Common myeloid progenitor, CD34-positive (primary cell): Measurements from ENCODE around the gene SENP6.

ENCODE experiments used
- CTCF ChIA-PET: fragments of 350-600 bp; sonication (Branson Sonifier 250); formaldehyde crosslinking; loops from one replicate; lab custom pipeline; 2021; ENCODE audit warnings: antibody characterized with exemption; lab: Charles Lee
- POLR2A ChIA-PET: fragments of 350-600 bp; sonication (Branson Sonifier 250); formaldehyde crosslinking; loops from one replicate; lab custom pipeline; 2021; ENCODE audit warnings: antibody characterized with exemption; lab: Charles Lee
- DNase-seq, 3 donors: peaks; one replicate each; pipeline versions ENCODE4 v3.0.0 to v3.0.0-alpha.2; 2013
- H3K27ac ChIP-seq, 2 experiments: 1 replicate in 1 of 2; 2 replicates in 1 of 2; pipeline ENCODE4 v1.7.0; 2013; ENCODE audit warnings: inconsistent platforms in 2 of 2, low read length in 2 of 2, mild to moderate bottlenecking in 2 of 2, low read depth in 1 of 2, moderate library complexity in 1 of 2; ENCODE audit not compliant: severe bottlenecking in 2 of 2, insufficient read depth in 1 of 2, poor library complexity in 1 of 2
- H3K27me3 ChIP-seq, 5 experiments: replicated peaks in 2 of 5; 1 replicate in 3 of 5; 2 replicates in 2 of 5; pipeline versions ENCODE4 v1.6.1 to v1.7.0; 2013; ENCODE audit warnings: low read length in 4 of 5, mild to moderate bottlenecking in 2 of 5, moderate library complexity in 2 of 5, inconsistent platforms in 1 of 5; ENCODE audit not compliant: insufficient read depth in 5 of 5, control insufficient read depth in 4 of 5
- H3K36me3 ChIP-seq, 4 experiments: 1 replicate in 2 of 4; 2 replicates in 2 of 4; pipeline versions ENCODE4 v1.6.1 to v1.7.0; 2013; ENCODE audit warnings: low read length in 3 of 4, control low read depth in 1 of 4, mild to moderate bottlenecking in 1 of 4; ENCODE audit not compliant: control insufficient read depth in 4 of 4, insufficient read depth in 4 of 4
- H3K4me1 ChIP-seq, 4 experiments: 1 replicate in 3 of 4; 2 replicates in 1 of 4; pipeline versions ENCODE4 v1.6.1 to v1.7.1; 2013; ENCODE audit warnings: low read length in 3 of 4, mild to moderate bottlenecking in 3 of 4, control low read depth in 1 of 4, inconsistent platforms in 1 of 4, moderate library complexity in 1 of 4; ENCODE audit not compliant: control insufficient read depth in 4 of 4, insufficient read depth in 4 of 4; ENCODE audit errors: control extremely low read depth in 1 of 4
- H3K4me3 ChIP-seq, 7 experiments: 1 replicate in 4 of 7; 2 replicates in 3 of 7; pipeline versions ENCODE4 v1.5.1 to v1.7.0; 2013; ENCODE audit warnings: mild to moderate bottlenecking in 7 of 7, low read length in 6 of 7, moderate library complexity in 6 of 7, inconsistent platforms in 2 of 7, low read depth in 2 of 7, control low read depth in 1 of 7; ENCODE audit not compliant: insufficient read depth in 4 of 7, control insufficient read depth in 1 of 7; ENCODE audit errors: extremely low read depth in 1 of 7
- H3K9me3 ChIP-seq, 5 experiments: 1 replicate in 4 of 5; 2 replicates in 1 of 5; pipeline versions ENCODE4 v1.6.1 to v1.7.1; 2013; ENCODE audit warnings: low read length in 4 of 5, mild to moderate bottlenecking in 2 of 5, inconsistent platforms in 1 of 5, low read depth in 1 of 5, moderate library complexity in 1 of 5; ENCODE audit not compliant: control insufficient read depth in 4 of 5, insufficient read depth in 2 of 5; ENCODE audit errors: control extremely low read depth in 1 of 5
- WGBS: methylation state at CpG from one replicate; pipeline ENCODE4 v1.1.5; 2013; ENCODE audit not compliant: insufficient coverage; 5-methylcytosine and 5-hydroxymethylcytosine counted together

Gene SENP6

DNA sequence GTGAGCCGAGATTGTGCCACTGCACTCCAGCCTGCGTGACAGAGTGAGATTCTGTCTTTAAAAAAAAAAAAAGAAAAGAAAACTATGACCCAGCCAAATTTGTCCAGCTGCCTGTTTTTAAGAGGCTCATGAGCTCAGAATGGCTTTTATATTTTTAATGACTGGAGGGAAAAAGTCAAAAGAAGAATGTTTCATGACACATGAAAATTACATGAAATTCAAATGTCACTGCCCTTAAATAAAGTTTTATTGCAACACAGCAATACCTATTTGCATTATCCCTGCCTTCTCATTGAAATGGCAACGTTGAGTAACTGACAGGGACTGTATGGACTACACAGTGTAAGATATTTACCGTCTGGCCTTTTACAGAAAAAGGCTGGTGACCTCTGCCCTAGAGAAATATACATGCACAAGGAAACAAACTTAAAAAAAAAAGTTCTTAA, 11.4 kb downstream of the SENP6 start:
- 80% methylated on average over 1 of the region's 4 CpGs for WGBS
- Histone ChIP-seq H3K27ac (no peak overlapping the region), H3K36me3 (peaks cover 0 to 5% (median 0%) of the 10 kb centered on the region in 4 experiments), H3K27me3 (no peaks in the 10 kb centered on the region), H3K4me3 (peak overlapping the region in 1 of 7 experiments; percentile 25), H3K9me3 (no peaks in the 10 kb centered on the region), H3K4me1 (peaks cover 25 to 56% (median 41%) of the 10 kb centered on the region in 4 experiments)
- CTCF ChIA-PET: interaction anchor here (2.2 kb wide), 1 partner anchor 7 kb away, joined by 14 read pairs; no protein-coding TSS in a partner anchor
- POLR2A ChIA-PET: interaction anchor here (0.8 to 1.2 kb wide), 2 partner anchors 11 to 16 kb away, joined by 4 read pairs; partner anchors contain the start of gene SENP6
- DNase-seq: no peak

DNA sequence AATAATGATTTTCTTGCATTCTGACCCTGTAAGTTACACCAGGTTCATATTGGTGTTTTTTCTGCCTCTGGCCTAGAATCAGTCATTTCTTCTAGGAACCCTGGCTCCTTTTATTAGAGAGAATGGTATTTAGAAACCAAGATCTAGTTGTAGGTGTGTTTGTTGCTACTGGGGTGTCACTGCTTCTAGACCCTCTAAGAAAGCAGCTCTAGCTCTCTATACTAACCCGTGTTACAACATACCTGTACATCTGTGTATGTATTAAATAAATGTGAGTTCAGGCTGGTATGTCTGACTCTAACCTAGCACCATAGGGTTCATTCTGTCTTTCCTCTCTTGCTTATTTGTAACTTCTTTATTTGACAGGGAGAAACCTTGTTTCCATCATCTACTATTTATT, 16.8 kb downstream of the SENP6 start:
- ChIA-PET CTCF (no interaction called here), POLR2A (no interaction called here)
- Histone ChIP-seq H3K9me3 (no peaks in the 10 kb centered on the region), H3K27ac (no peak overlapping the region), H3K4me1 (peaks cover 0 to 31% (median 5%) of the 10 kb centered on the region in 4 experiments), H3K27me3 (no peaks in the 10 kb centered on the region), H3K36me3 (peaks cover 0 to 5% (median 4%) of the 10 kb centered on the region in 4 experiments), H3K4me3 (no peak overlapping the region)
- WGBS: no CpG with 5 or more reads among the region's 1 CpG
- no peak for DNase-seq

GRCh38 chr6:75619230-75619899, 17.7 kb downstream of the SENP6 start:
- Histone ChIP-seq H3K27ac (peak overlapping the region in 1 of 2 experiments; percentile 46), H3K4me3 (no peak overlapping the region), H3K9me3 (no peaks in the 10 kb centered on the region), H3K27me3 (no peaks in the 10 kb centered on the region), H3K4me1 (peaks cover 0 to 27% (median 4%) of the 10 kb centered on the region in 4 experiments), H3K36me3 (peaks cover 0 to 15% (median 10%) of the 10 kb centered on the region in 4 experiments)
- POLR2A ChIA-PET: interaction anchor here (1.0 kb wide), 1 partner anchor 21 kb away, joined by 3 read pairs; no protein-coding TSS in a partner anchor
- DNase-seq: no peak
- no CpG with 5 or more reads among the region's 5 CpGs for WGBS
- CTCF ChIA-PET: interaction anchor here (1.4 to 2.9 kb wide), 4 partner anchors 8 to 16 kb away, joined by 5 to 14 read pairs (median 9); no protein-coding TSS in a partner anchor

GRCh38 chr6:75620381-75621304, 19.0 kb downstream of the SENP6 start:
- Histone ChIP-seq H3K4me1 (peaks cover 0 to 27% (median 4%) of the 10 kb centered on the region in 4 experiments), H3K27me3 (no peaks in the 10 kb centered on the region), H3K36me3 (peaks cover 0 to 24% (median 15%) of the 10 kb centered on the region in 4 experiments), H3K9me3 (no peaks in the 10 kb centered on the region), H3K4me3 (no peak overlapping the region), H3K27ac (peak overlapping the region in 1 of 2 experiments; percentile 4)
- no peak for DNase-seq
- POLR2A ChIA-PET: interaction anchor here (0.9 to 1.3 kb wide), 2 partner anchors 15 to 19 kb away, joined by 3 to 6 read pairs; partner anchors contain the start of gene SENP6
- WGBS: 93% methylated on average over 3 of the region's 7 CpGs
- CTCF ChIA-PET: interaction anchor here (0.6 to 2.9 kb wide), 7 partner anchors 9 to 39 kb away, joined by 3 to 14 read pairs (median 5); no protein-coding TSS in a partner anchor

GRCh38 chr6:75621846-75622245, 20.2 kb downstream of the SENP6 start:
- Histone ChIP-seq H3K4me1 (peaks cover 0 to 27% (median 4%) of the 10 kb centered on the region in 4 experiments), H3K27ac (no peak overlapping the region), H3K9me3 (no peaks in the 10 kb centered on the region), H3K4me3 (no peak overlapping the region), H3K27me3 (no peaks in the 10 kb centered on the region), H3K36me3 (peaks cover 0 to 27% (median 14%) of the 10 kb centered on the region in 4 experiments)
- ChIA-PET POLR2A (interaction anchor here (1.3 kb wide), 1 partner anchor 20 kb away, joined by 6 read pairs; the partner anchor contains the start of gene SENP6), CTCF (interaction anchor here (1.4 to 2.9 kb wide), 2 partner anchors 12 kb away, joined by 4 to 12 read pairs; no protein-coding TSS in a partner anchor)
- peak; percentile 67 to 95 (median 91) for DNase-seq

GRCh38 chr6:75623491-75623890, 21.8 kb downstream of the SENP6 start:
- Histone ChIP-seq H3K9me3 (no peaks in the 10 kb centered on the region), H3K27me3 (no peaks in the 10 kb centered on the region), H3K4me3 (no peak overlapping the region), H3K4me1 (peaks cover 0 to 27% (median 4%) of the 10 kb centered on the region in 4 experiments), H3K36me3 (peaks cover 4 to 34% (median 16%) of the 10 kb centered on the region in 4 experiments), H3K27ac (no peak overlapping the region)
- POLR2A ChIA-PET: no interaction called here
- CTCF ChIA-PET: interaction anchor here (1.4 to 1.5 kb wide), 2 partner anchors 14 to 21 kb away, joined by 4 to 5 read pairs; no protein-coding TSS in a partner anchor
- no CpG with 5 or more reads among the region's 1 CpG for WGBS
- DNase-seq: no peak
